ACC112 (cell line): ENCODE data around the gene INMT.
"Not testable (repeated sequence)": the region's sequence is repeated elsewhere in the genome, so short reads cannot be mapped to it uniquely, and the experiment has no call there.

Experiments used
- H2AFZ ChIP-seq: fragments of 200-600 bp; sonication (generic); one replicate; pipeline ENCODE4 v1.6.0; 2017; ENCODE audit warnings: antibody characterized with exemption, low read length; ENCODE audit not compliant: unreplicated experiment
- H3K27ac ChIP-seq: fragments of 200-600 bp; sonication (generic); 2 replicates; pipeline ENCODE4 v1.5.1; 2014; ENCODE audit warnings: low read depth, mild to moderate bottlenecking, antibody characterized with exemption, low read length, moderate library complexity
- H3K27me3 ChIP-seq: fragments of 200-600 bp; sonication (generic); 2 replicates; pipeline ENCODE4 v1.6.1; 2014; ENCODE audit warnings: mild to moderate bottlenecking, antibody characterized with exemption, low read length, moderate library complexity, mixed read lengths; ENCODE audit not compliant: insufficient read depth
- H3K36me3 ChIP-seq: fragments of 200-600 bp; sonication (generic); 2 replicates; pipeline ENCODE4 v1.6.1; 2016; ENCODE audit warnings: mild to moderate bottlenecking, antibody characterized with exemption, low read length, moderate library complexity, mixed read lengths; ENCODE audit not compliant: insufficient read depth
- H3K4me1 ChIP-seq: fragments of 200-600 bp; sonication (generic); one replicate; pipeline ENCODE4 v1.6.1; 2016; ENCODE audit warnings: low read length, mixed read lengths; ENCODE audit not compliant: insufficient read depth, unreplicated experiment, control insufficient read depth
- H3K4me3 ChIP-seq: fragments of 200-600 bp; sonication (generic); 2 replicates; pipeline ENCODE4 v1.5.1; 2014; ENCODE audit warnings: mild to moderate bottlenecking, low read depth, low read length
- H3K79me2 ChIP-seq: fragments of 200-600 bp; sonication (generic); one replicate; pipeline ENCODE4 v1.6.0; 2016; ENCODE audit warnings: low read length; ENCODE audit not compliant: control insufficient read depth, unreplicated experiment, insufficient read depth

The INMT gene

DNA sequence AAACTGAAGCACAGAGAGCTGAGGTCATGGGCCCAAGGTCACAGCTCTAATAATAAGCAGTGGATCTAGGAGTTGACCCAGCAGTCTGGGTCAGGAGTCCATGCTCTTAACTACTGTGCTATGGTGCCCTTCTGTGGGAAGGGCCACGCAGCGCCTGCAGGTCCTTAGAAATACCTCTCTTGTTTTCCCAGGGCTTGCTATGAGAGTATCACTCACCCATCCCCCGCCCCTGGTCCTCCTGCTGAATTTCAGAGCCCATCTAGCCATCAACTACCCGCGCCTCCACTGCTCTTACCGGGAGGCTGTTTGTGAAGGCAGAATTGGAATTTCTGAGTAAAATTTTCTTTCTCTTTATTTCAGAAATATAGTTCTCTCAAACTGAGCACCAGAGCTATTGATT, 42.4 kb upstream of the INMT start:
- no peaks in the 10 kb centered on the region; the same call in 1 of the 2 replicates for H3K27me3 ChIP-seq
- H3K27ac ChIP-seq = no peak overlapping the region
- no peak overlapping the region for H2AFZ ChIP-seq
- peaks cover 18% of the 10 kb centered on the region for H3K4me1 ChIP-seq
- no peaks in the 10 kb centered on the region for H3K79me2 ChIP-seq
- H3K4me3 ChIP-seq = no peak overlapping the region
- H3K36me3 ChIP-seq = no peaks in the 10 kb centered on the region

DNA sequence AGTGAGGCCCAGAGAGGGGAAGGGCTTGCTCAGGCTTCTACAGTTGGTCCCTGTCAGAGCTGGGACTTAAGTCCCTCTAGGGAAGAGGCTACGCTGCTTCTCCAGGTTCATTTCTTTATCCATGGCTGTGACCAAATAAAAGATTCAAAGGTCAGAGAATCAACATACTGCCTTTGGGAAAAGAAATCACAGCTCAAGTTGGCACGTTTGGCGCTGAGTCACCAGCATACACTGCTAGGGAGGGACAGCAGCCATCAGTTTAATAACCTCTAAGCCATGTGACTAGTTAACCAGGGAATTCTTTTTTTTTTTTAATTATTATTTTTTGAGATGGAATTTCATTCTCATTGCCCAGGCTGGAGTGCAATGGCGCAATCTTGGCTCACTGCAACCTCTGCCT, 41.3 kb upstream of the INMT start:
- Histone ChIP-seq H3K27ac (no peak overlapping the region), H3K4me3 (no peak overlapping the region), H3K36me3 (no peaks in the 10 kb centered on the region), H3K27me3 (no peaks in the 10 kb centered on the region; the same call in 1 of the 2 replicates), H3K79me2 (no peaks in the 10 kb centered on the region), H2AFZ (no peak overlapping the region), H3K4me1 (peaks cover 18% of the 10 kb centered on the region)

DNA sequence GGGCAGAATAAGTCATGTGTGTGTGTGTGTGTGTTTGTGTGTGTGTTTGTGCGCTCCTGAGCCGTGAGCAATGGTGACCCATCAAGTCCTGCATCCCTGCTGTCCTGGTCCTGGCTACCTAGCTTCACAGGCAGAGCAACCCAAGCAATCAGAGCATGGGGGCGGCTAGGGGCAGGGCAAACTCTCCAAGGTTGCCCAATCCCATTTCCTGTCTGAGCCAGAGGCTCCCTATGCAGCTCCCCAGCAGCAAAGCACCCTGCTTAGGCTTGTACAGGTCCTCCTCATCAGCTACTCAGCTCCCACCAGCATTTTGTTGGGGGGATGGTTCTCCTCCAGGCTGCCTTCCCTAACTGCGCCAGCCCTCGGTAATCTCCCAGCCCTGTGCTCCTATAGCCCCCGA, 38.5 kb upstream of the INMT start:
- Histone ChIP-seq H3K36me3 (no peaks in the 10 kb centered on the region), H3K79me2 (no peaks in the 10 kb centered on the region), H2AFZ (no peak overlapping the region), H3K27ac (no peak overlapping the region), H3K4me3 (no peak overlapping the region), H3K4me1 (peaks cover 18% of the 10 kb centered on the region), H3K27me3 (no peaks in the 10 kb centered on the region)

DNA sequence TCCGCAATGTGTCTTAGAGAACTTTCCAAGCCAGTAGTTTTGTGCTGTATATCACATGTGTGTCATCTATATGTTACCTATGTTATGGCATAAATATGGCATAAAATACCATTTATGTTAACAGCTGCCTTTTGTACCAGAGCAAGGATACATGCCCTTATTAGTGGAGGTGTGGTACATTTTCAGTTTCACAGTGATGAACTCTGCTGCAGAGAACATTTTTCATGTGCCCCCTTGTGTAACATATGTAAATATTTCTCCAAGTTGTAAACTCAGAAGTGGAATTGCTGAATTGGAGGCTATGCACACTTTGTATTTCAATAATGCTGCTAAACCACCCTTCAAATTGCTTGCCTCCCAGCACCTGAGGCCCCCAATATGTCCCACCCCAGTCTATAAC, 37.8 kb upstream of the INMT start:
- Histone ChIP-seq H3K36me3 (no peaks in the 10 kb centered on the region), H2AFZ (no peak overlapping the region), H3K27me3 (no peaks in the 10 kb centered on the region), H3K27ac (no peak overlapping the region), H3K4me1 (peaks cover 12% of the 10 kb centered on the region), H3K79me2 (no peaks in the 10 kb centered on the region), H3K4me3 (no peak overlapping the region)

DNA sequence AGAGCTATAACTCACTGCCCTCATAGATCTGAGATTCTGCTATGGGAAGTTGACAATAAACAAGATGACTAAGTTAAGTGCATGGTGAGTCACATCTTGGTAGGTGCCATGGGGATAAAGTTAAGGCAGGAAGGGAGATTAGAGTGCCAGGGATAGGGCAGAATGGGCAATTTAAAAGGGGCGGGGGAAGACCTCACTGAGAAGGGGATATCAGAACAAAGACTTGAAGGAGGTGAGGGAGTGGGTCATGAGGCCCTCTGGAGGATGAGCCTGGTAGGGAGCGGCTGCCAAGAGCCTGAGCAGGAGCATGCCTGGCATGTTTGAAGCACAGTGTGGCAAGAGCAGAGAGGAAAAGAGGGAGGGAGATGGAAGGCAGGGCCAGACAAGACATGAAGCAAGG, 34.8 kb upstream of the INMT start:
- no peaks in the 10 kb centered on the region for H3K79me2 ChIP-seq
- H3K4me1 ChIP-seq = peaks cover 7% of the 10 kb centered on the region

DNA sequence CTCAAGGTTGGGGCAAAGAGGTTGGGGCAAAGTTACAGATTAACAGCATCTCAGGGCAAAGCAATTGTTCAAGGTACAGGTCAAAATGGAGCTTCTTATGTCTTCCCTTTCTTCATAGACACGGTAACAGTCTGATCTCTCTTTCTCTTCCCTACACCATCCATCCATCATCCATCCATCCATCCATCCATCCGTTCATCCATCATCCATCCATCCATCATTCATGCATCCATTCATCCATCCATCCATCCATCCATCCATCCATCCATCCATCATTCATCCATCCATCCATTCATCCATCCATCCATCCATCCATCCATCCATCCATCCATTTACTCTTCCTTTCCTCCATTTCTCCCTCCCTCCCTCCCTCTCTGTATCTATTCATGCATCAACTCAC, 32.5 kb upstream of the INMT start:
- H3K79me2 ChIP-seq, H3K36me3 ChIP-seq, H3K4me3 ChIP-seq, H3K27ac ChIP-seq, H3K4me1 ChIP-seq, H2AFZ ChIP-seq: not testable (repeated sequence)
- H3K27me3 ChIP-seq = peaks cover 45% of the 10 kb centered on the region

More for the DNA sequence above, 34.8 kb upstream of the INMT start:
- Histone ChIP-seq H3K4me3 (no peak overlapping the region), H3K36me3 (no peaks in the 10 kb centered on the region), H2AFZ (no peak overlapping the region), H3K27ac (no peak overlapping the region), H3K27me3 (peaks cover 24% of the 10 kb centered on the region; the same call in 1 of the 2 replicates)

DNA sequence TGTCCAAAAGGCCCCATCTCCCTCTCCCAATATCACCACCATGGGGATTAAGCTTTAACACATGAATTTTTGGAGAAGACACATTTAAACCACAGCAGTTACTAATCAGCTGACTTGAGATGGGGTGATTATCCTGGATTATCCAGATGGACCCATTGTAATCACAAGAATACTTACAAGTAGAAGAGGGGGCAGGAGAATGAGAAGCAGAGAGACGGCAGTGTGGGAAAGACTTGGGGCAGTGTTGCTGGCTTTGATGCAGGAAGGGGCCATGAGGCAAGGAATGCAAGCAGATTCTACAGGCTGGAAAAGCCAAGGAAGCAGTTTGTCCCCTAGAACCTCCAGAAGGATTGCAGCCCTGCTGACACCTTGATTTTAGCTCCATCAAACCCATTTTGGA, 30.7 kb upstream of the INMT start:
- no peak overlapping the region for H3K4me3 ChIP-seq
- H3K79me2 ChIP-seq = no peaks in the 10 kb centered on the region
- no peaks in the 10 kb centered on the region for H3K4me1 ChIP-seq
- peaks cover 60% of the 10 kb centered on the region for H3K27me3 ChIP-seq
- no peaks in the 10 kb centered on the region for H3K36me3 ChIP-seq
- no peak overlapping the region for H3K27ac ChIP-seq
- H2AFZ ChIP-seq = no peak overlapping the region

DNA sequence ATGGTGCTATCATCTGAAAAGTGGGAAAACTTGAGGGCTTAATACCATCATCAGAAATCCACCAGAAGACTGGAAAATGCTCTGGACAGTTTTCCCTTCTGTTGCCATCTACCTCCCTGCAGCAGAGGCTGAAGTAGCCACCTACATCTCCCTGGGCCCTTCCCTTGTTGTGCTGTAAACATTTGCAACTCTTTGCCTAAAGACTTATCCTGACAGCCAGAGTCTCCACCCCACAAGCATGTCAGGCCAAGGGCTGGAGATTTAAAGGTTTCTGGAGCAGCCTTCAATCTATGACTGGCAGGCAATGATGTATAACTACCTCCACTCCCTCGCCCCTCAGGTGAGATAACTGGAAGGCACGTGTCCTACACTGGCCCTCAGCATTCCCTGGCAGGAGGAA, 29.7 kb upstream of the INMT start:
- no peak overlapping the region for H3K27ac ChIP-seq
- peaks cover 63% of the 10 kb centered on the region for H3K27me3 ChIP-seq
- no peak overlapping the region for H3K4me3 ChIP-seq
- no peaks in the 10 kb centered on the region for H3K79me2 ChIP-seq
- H3K4me1 ChIP-seq = no peaks in the 10 kb centered on the region
- H2AFZ ChIP-seq = no peak overlapping the region
- H3K36me3 ChIP-seq = no peaks in the 10 kb centered on the region

DNA sequence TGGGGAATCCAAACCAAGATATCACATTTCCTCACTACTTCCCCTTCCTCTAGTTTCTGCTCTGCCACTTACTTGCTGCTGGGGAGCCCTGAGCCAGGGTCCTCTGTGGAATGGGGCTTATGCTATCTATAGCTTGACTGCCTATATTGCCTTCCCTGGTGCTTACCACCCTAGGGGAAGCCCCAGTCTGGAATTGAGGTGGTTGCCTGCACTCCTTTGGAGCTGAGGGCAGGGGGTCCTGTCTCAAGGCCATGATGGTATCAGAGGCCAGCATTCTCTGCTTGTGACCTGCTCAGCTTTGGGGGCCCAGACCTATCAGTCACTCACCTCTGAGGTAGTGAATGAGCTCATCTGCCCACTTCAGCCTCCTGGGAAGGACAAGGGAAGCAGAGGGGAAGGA, 29.3 kb upstream of the INMT start:
- peaks cover 66% of the 10 kb centered on the region for H3K27me3 ChIP-seq
- H3K79me2 ChIP-seq = no peaks in the 10 kb centered on the region
- no peaks in the 10 kb centered on the region for H3K36me3 ChIP-seq
- H3K4me3 ChIP-seq = no peak overlapping the region
- no peak overlapping the region for H2AFZ ChIP-seq
- no peak overlapping the region for H3K27ac ChIP-seq
- H3K4me1 ChIP-seq = no peaks in the 10 kb centered on the region

DNA sequence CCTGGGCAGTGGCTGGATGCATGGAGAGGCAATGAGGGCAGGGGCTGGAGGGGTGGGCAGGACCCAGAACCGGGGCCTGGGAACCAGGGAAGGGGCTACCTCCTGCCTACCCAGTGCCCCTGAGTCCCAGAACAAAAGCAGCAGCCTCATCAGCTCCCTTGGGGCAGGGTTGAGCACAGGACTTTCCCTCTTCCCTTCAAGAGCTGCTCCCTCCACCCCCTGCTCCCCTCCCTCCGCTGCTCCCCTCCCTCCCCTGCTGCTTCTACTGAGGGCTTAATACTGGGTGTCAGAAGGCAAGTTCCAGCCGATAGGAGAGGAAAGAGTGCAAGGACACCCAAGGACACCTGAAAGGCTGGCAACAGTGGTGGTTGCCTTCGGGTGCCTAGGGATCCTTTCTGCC, 28.2 kb upstream of the INMT start:
- Histone ChIP-seq H3K79me2 (no peaks in the 10 kb centered on the region), H3K4me3 (no peak overlapping the region), H3K4me1 (no peaks in the 10 kb centered on the region), H3K27ac (no peak overlapping the region), H3K36me3 (no peaks in the 10 kb centered on the region), H2AFZ (no peak overlapping the region), H3K27me3 (peaks cover 69% of the 10 kb centered on the region)

DNA sequence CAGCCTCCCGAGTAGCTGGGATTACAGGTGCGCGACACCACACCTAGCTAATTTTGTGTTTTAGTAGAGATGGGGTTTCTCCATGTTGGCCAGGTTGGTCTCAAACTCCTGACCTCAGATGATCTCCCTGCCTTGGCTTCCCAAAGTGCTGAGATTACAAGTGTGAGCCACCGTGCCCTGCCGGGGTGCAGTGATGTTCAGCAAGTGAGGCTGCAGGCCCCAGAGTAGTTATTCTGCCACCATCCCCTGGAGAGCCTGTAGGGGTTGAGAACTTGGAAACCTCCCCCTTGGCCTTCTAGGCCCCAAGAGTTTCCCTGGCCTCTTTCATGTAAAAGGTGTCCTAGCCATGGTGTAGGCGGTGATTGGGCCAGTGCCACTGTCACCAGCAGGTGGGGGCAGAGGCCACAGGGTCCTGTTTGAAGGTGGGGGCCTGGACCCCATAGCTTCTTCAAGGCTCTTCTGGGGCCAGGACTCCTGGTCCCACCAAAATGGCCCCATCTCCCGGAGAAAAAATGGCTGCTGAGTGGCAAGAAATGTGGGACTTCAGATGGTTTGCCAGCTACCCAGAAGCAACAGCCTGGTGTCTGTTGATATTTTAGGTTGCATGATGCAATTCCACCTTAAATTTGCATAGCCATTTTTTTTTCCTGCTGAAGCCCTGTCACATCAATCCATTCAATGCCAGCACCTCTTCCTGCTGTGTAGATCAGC, 25.5 kb upstream of the INMT start:
- Histone ChIP-seq H3K36me3 (no peaks in the 10 kb centered on the region), H3K79me2 (no peaks in the 10 kb centered on the region), H3K4me1 (no peaks in the 10 kb centered on the region), H3K4me3 (no peak overlapping the region), H3K27ac (no peak overlapping the region), H3K27me3 (peaks cover 75% of the 10 kb centered on the region), H2AFZ (no peak overlapping the region)
